Airway epithelial cell (primary cell): ENCODE results near the gene TEPSIN. TPM values are rescaled to one million over a fixed set of nuclear protein-coding genes. Genes with fewer than 3 reads are reported as not detected.

Experiments used
- total RNA-seq: library from RNA; depleted of rRNA; stranded (reverse); fragments of >200 nt; gene quantifications from 2 replicates; pipeline ENCODE4 v1.2.3, GENCODE V29; 2015

Gene TEPSIN
- 8.1 and 12.7 TPM in 2 replicates for total RNA-seq

GRCh38 chr17:81238815-81239713 lies at the start of gene TEPSIN, which contains the start of gene NDUFAF8:
Gene TEPSIN, minus strand, starts transcription at chr17:81239055. Its CDS starts 22 bp downstream, at chr17:81239033.
Gene NDUFAF8, plus strand, starts transcription at chr17:81239318. Its CDS starts 46 bp downstream, at chr17:81239364.

GRCh38 chr17:81222906-81223761 lies 15.7 kb downstream of the TEPSIN start, which contains the start of gene CEP131:
Gene CEP131, minus strand, starts transcription at chr17:81222965. Its CDS starts 2,909 bp downstream, at chr17:81220056.

Other genes starting within 250 kb of the TEPSIN start
- 33.4 and 39.2 TPM in 2 replicates for gene CHMP6, start 247.2 kb downstream of the TEPSIN start, total RNA-seq
- 103 and 112 TPM in 2 replicates for gene BAIAP2, start 203.9 kb downstream of the TEPSIN start, total RNA-seq
- gene PVALEF, start 73.5 kb downstream of the TEPSIN start, total RNA-seq, result not detected in 2 replicates
- gene AATK, start 72.8 kb downstream of the TEPSIN start, total RNA-seq, result 0.28 TPM in 2 replicates
- 13.8 and 17.2 TPM in 2 replicates for gene CEP131, start 16.1 kb downstream of the TEPSIN start, total RNA-seq
- 71.7 and 312 TPM in 2 replicates for gene NDUFAF8, start 263 bp upstream of the TEPSIN start, total RNA-seq
- gene SLC38A10, start 56.3 kb upstream of the TEPSIN start, total RNA-seq, result 77.4 and 88.4 TPM in 2 replicates
- gene BAHCC1, start 156.4 kb upstream of the TEPSIN start, total RNA-seq, result 6.0 and 7.1 TPM in 2 replicates